OCI-LY1 (cell line): ENCODE data around the gene TBC1D10A.

Experiments
- H2AFZ ChIP-seq: fragments of 200-600 bp; sonication (generic), shearing (Covaris generic); 2 replicates; pipeline ENCODE4 v1.6.0; 2014; ENCODE audit warnings: antibody characterized with exemption, mild to moderate bottlenecking, low read length
- H3F3A ChIP-seq: fragments of 200-600 bp; sonication (generic), shearing (Covaris generic); 2 replicates; pipeline ENCODE4 v1.6.0; 2014; ENCODE audit warnings: mild to moderate bottlenecking, antibody characterized with exemption, low read length, moderate library complexity; ENCODE audit not compliant: insufficient read depth
- H3K27ac ChIP-seq: fragments of 200-600 bp; sonication (generic); 2 replicates; pipeline ENCODE4 v1.5.1; 2014; ENCODE audit warnings: low read length, mixed run types, mild to moderate bottlenecking, low read depth; ENCODE audit not compliant: poor library complexity, severe bottlenecking
- H3K27me3 ChIP-seq: fragments of 200-600 bp; sonication (generic); 2 replicates; pipeline ENCODE4 v1.6.0; 2014; ENCODE audit warnings: antibody characterized with exemption, mild to moderate bottlenecking, low read length, moderate library complexity; ENCODE audit not compliant: insufficient read depth
- H3K36me3 ChIP-seq: fragments of 200-600 bp; sonication (generic); 2 replicates; pipeline ENCODE4 v1.6.1; 2014; ENCODE audit warnings: mild to moderate bottlenecking, antibody characterized with exemption, low read length, moderate library complexity, mixed read lengths; ENCODE audit not compliant: insufficient read depth
- H3K4me1 ChIP-seq: fragments of 200-600 bp; sonication (generic); 2 replicates; pipeline ENCODE4 v1.5.1; 2014; ENCODE audit warnings: mild to moderate bottlenecking, low read length, moderate library complexity; ENCODE audit not compliant: insufficient read depth, severe bottlenecking
- H3K4me2 ChIP-seq: fragments of 200-600 bp; sonication (generic), shearing (Covaris generic); 2 replicates; pipeline ENCODE4 v1.6.1; 2014; ENCODE audit warnings: low read length
- H3K4me3 ChIP-seq: fragments of 200-600 bp; sonication (generic); 2 replicates; pipeline ENCODE4 v1.5.1; 2014; ENCODE audit warnings: low read length, low read depth, mild to moderate bottlenecking, mixed read lengths; ENCODE audit not compliant: poor library complexity, severe bottlenecking
- H3K79me2 ChIP-seq: fragments of 200-600 bp; shearing (Covaris generic); 2 replicates; pipeline ENCODE4 v1.6.1; 2016; ENCODE audit warnings: mixed run types, low read length, mixed read lengths; ENCODE audit not compliant: insufficient read depth
- H3K9ac ChIP-seq: fragments of 200-600 bp; sonication (generic), shearing (Covaris generic); 2 replicates; pipeline ENCODE4 v1.6.1; 2014; ENCODE audit warnings: mild to moderate bottlenecking, low read length, mixed read lengths
- H3K9me2 ChIP-seq: fragments of 200-600 bp; sonication (generic), shearing (Covaris generic); 2 replicates; pipeline ENCODE4 v1.6.1; 2014; ENCODE audit warnings: low read depth, mild to moderate bottlenecking, low read length, mixed read lengths
- H3K9me3 ChIP-seq: fragments of 200-600 bp; shearing (Covaris generic); 2 replicates; pipeline ENCODE4 v1.6.1; 2014; ENCODE audit warnings: low read length, mixed read lengths
- H4K20me1 ChIP-seq: fragments of 200-600 bp; sonication (generic), shearing (Covaris generic); 2 replicates; pipeline ENCODE4 v1.6.0; 2016; ENCODE audit warnings: mild to moderate bottlenecking, low read length; ENCODE audit not compliant: insufficient read depth
- CTCF ChIP-seq: fragments of 200-600 bp; sonication (generic), shearing (Covaris generic); IDR thresholded peaks from 2 replicates; pipeline ENCODE4 v1.5.1; 2017; ENCODE audit warnings: mild to moderate bottlenecking, antibody characterized with exemption, low read length, moderate library complexity, mixed read lengths
- EZH2 ChIP-seq: fragments of 200-600 bp; sonication (generic), shearing (Covaris generic); IDR thresholded peaks from 2 replicates; pipeline ENCODE4 v1.8.0; 2017; ENCODE audit warnings: borderline replicate concordance, mixed run types, mild to moderate bottlenecking, antibody characterized with exemption, low read length, moderate library complexity, mixed read lengths

TBC1D10A gene

DNA sequence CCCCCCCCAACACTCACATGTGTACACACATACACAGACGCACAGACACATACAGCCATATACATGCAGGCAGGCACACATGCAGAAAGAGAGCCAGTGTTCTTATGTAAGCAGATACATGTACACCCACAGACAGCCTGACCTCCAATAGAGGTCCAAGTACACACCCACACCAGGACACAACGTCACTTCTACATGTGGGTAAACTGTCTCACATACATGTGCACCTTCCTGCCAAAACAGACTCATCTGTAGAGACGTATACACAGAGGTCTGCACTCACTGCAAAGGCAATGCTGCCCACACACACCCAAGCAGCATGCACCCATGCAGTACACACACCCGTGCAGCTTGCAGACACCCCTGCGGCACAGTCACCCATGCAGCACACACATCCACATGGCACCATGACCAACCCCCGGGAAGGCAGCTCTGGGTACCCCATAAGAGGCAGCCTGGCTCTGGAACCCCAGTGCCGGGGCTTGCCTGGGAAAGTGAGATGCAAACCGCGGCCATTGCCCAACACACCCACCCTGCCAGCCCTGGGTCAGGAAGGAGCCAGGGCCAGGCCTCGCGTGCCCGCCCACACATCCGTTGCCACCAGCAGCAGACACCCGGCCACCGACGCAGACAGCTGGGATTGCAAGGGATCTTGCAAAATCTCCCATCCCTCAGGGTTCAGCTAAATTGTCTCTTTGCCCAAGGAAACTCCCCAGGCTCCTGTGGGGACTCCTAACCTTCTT, 47.5 kb downstream of the TBC1D10A start:
- TF ChIP-seq EZH2 (no peak), CTCF (no peak)
- no peak overlapping the region for H3K4me2 ChIP-seq

DNA sequence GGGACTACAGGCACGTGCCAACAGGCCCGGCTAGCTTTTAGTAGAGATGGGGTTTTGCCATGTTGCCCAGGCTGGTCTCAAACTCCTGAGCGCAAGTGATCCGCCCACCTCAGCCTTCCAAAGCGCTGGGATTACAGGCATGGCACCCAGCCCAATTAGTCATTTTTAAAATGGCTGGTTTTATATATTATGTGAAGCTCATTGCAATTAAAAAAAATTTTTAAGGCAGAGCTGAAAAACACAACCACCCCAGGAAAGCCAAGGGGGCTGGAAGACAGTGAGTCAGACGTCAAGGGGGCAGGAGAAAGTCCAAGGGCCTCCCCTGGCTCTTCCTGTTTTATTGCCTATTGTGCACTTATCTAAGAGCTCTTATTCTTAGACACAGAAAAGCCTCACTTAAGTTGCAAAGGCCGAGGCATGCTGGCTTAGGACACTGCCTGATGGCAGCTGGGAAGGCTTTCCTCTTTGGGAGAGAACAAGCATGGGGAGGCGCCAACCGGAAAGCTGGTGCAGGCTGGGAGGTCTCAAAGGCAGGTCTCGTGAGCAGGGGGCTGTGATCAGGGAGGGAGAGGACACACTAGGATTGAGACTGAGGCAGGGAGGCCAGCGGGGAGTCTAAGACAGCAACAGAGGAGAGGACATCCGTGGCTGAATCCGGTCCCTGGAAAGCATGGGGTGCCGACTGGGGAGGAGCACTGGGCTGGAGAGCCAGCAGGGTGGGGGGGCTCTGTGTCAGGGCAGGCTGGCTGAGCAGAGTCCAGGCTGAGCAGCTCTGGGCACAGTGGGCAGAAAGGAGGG, 49.0 kb downstream of the TBC1D10A start:
- H3K79me2 ChIP-seq = no peaks in the 10 kb centered on the region
- no peaks in the 10 kb centered on the region for H3K4me1 ChIP-seq
- no peaks in the 10 kb centered on the region for H3K36me3 ChIP-seq
- H3K9me2 ChIP-seq = no peaks in the 10 kb centered on the region
- no peak overlapping the region for H2AFZ ChIP-seq
- no peak overlapping the region for H3K9ac ChIP-seq
- TF ChIP-seq EZH2 = no peak
- TF ChIP-seq CTCF = no peak
- H4K20me1 ChIP-seq = no peaks in the 10 kb centered on the region
- no peak overlapping the region for H3K4me3 ChIP-seq
- H3K27ac ChIP-seq = no peak overlapping the region
- no peaks in the 10 kb centered on the region for H3F3A ChIP-seq
- H3K9me3 ChIP-seq = no peaks in the 10 kb centered on the region
- H3K27me3 ChIP-seq = peaks cover 6% of the 10 kb centered on the region; the same call in 1 of the 2 replicates
- H3K4me2 ChIP-seq = no peak overlapping the region

More for the DNA sequence above, 47.5 kb downstream of the TBC1D10A start:
- Histone ChIP-seq H3K27ac (no peak overlapping the region), H3K4me1 (no peaks in the 10 kb centered on the region), H3F3A (no peaks in the 10 kb centered on the region), H3K9me3 (no peaks in the 10 kb centered on the region), H3K4me3 (no peak overlapping the region), H3K36me3 (no peaks in the 10 kb centered on the region), H2AFZ (no peak overlapping the region), H3K9me2 (no peaks in the 10 kb centered on the region), H3K9ac (no peak overlapping the region), H4K20me1 (no peaks in the 10 kb centered on the region), H3K27me3 (peaks cover 6% of the 10 kb centered on the region; the same call in 1 of the 2 replicates), H3K79me2 (no peaks in the 10 kb centered on the region)

GRCh38 chr22:30276039-30276438, 50.7 kb downstream of the TBC1D10A start:
- H3K27me3 ChIP-seq = peaks cover 6% of the 10 kb centered on the region; the same call in 1 of the 2 replicates
- H3K9ac ChIP-seq = no peak overlapping the region
- no peaks in the 10 kb centered on the region for H3K9me2 ChIP-seq
- no peak overlapping the region for H3K4me2 ChIP-seq
- no peaks in the 10 kb centered on the region for H3K36me3 ChIP-seq
- H3K9me3 ChIP-seq = no peaks in the 10 kb centered on the region
- H4K20me1 ChIP-seq = no peaks in the 10 kb centered on the region
- H3K4me1 ChIP-seq = no peaks in the 10 kb centered on the region
- TF ChIP-seq CTCF (no peak), EZH2 (no peak)
- H3K79me2 ChIP-seq = no peaks in the 10 kb centered on the region
- H2AFZ ChIP-seq = no peak overlapping the region
- no peak overlapping the region for H3K4me3 ChIP-seq
- H3F3A ChIP-seq = no peaks in the 10 kb centered on the region
- H3K27ac ChIP-seq = no peak overlapping the region
